Hepatocyte (in vitro differentiated cells): ENCODE results near the gene RHBDL2. TPM values are rescaled to one million over a fixed set of nuclear protein-coding genes. Genes with fewer than 3 reads are reported as not detected.

Experiments
- DNase-seq: peaks from one replicate; pipeline ENCODE4 v3.0.0-alpha.2; 2016; ENCODE audit warnings: low spot score
- H2AFZ ChIP-seq: fragments of 200-600 bp; sonication (generic); 2 replicates; pipeline ENCODE4 v1.6.0; 2016; ENCODE audit warnings: antibody characterized with exemption, mild to moderate bottlenecking
- H3K27ac ChIP-seq: fragments of 200-600 bp; sonication (generic); 2 replicates; pipeline ENCODE4 v1.5.1; 2016; ENCODE audit warnings: mild to moderate bottlenecking
- H3K27me3 ChIP-seq: fragments of 200-600 bp; sonication (generic); 2 replicates; pipeline ENCODE4 v1.6.1; 2016
- H3K36me3 ChIP-seq: fragments of 200-600 bp; sonication (generic); replicated peaks from 2 replicates; pipeline ENCODE4 v1.5.1; 2016; ENCODE audit warnings: low read depth; ENCODE audit not compliant: insufficient read depth
- H3K4me1 ChIP-seq: fragments of 200-600 bp; sonication (generic); 2 replicates; pipeline ENCODE4 v1.5.1; 2016; ENCODE audit warnings: mild to moderate bottlenecking, moderate library complexity; ENCODE audit not compliant: insufficient read depth
- H3K4me2 ChIP-seq: fragments of 200-600 bp; sonication (generic); 2 replicates; pipeline ENCODE4 v1.6.0; 2016
- H3K4me3 ChIP-seq: fragments of 200-600 bp; sonication (generic); 2 replicates; pipeline ENCODE4 v1.5.1; 2016; ENCODE audit warnings: mild to moderate bottlenecking
- H3K79me2 ChIP-seq: fragments of 200-600 bp; sonication (generic); 2 replicates; pipeline ENCODE4 v1.6.0; 2017; ENCODE audit warnings: mild to moderate bottlenecking
- H3K9me2 ChIP-seq: fragments of 200-600 bp; sonication (generic); replicated peaks from 2 replicates; pipeline ENCODE4 v1.6.0; 2017; ENCODE audit warnings: mild to moderate bottlenecking; ENCODE audit not compliant: insufficient read depth
- H3K9me3 ChIP-seq: fragments of 200-600 bp; sonication (generic); 2 replicates; pipeline ENCODE4 v1.5.1; 2016; ENCODE audit warnings: low read depth, mild to moderate bottlenecking
- H4K20me1 ChIP-seq: fragments of 200-600 bp; sonication (generic); 2 replicates; pipeline ENCODE4 v1.6.0; 2016; ENCODE audit warnings: mild to moderate bottlenecking; ENCODE audit not compliant: insufficient read depth, poor library complexity, severe bottlenecking
- CTCF ChIP-seq: fragments of 200-600 bp; sonication (generic); IDR thresholded peaks from 2 replicates; pipeline ENCODE4 v1.5.1; 2016; ENCODE audit warnings: antibody characterized with exemption, mild to moderate bottlenecking; ENCODE audit not compliant: poor library complexity
- EZH2 ChIP-seq: fragments of 200-600 bp; sonication (generic); IDR thresholded peaks from 2 replicates; pipeline ENCODE4 v1.6.1; 2016; ENCODE audit warnings: antibody characterized with exemption, mild to moderate bottlenecking, borderline replicate concordance
- EZH2phosphoT487 ChIP-seq: fragments of 200-600 bp; sonication (generic); IDR thresholded peaks from one replicate; pipeline ENCODE4 v1.6.1; 2018; ENCODE audit warnings: antibody characterized with exemption, mild to moderate bottlenecking, low read depth, moderate library complexity; ENCODE audit not compliant: unreplicated experiment, severe bottlenecking
- WGBS: methylation state at CpG from one replicate; pipeline ENCODE4 v1.1.6; 2016; ENCODE audit warnings: low lambda C conversion rate; ENCODE audit errors: missing lambda C conversion rate; 5-methylcytosine and 5-hydroxymethylcytosine counted together
- polyA plus RNA-seq: library from polyadenylated mRNA; unstranded; fragments of >200 nt; fragmentation: Nextera tagmentation; extraction: Ambion mirVana; gene quantifications from 2 replicates; pipeline ENCODE4 v1.2.1, GENCODE V29; 2016
- total RNA-seq: library from RNA; depleted of rRNA; stranded (reverse); fragments of >200 nt; gene quantifications from 2 replicates; pipeline ENCODE4 v1.2.3, GENCODE V29; 2014

RHBDL2 gene
- total and polyA plus RNA-seq, 2 experiments from 2014 or later = 0.57 to 0.77 TPM

- TF ChIP-seq EZH2 = no peak
- no peak for TF ChIP-seq EZH2phosphoT487
- no peak for TF ChIP-seq CTCF
- DNase-seq = no peak
- H3K27me3 ChIP-seq = no peaks in the 10 kb centered on the region
- no peaks in the 10 kb centered on the region for H3K79me2 ChIP-seq
- no peak overlapping the region for H3K4me2 ChIP-seq
- H4K20me1 ChIP-seq = no peaks in the 10 kb centered on the region
- no peaks in the 10 kb centered on the region for H3K9me2 ChIP-seq
- no peaks in the 10 kb centered on the region for H3K36me3 ChIP-seq
- H3K4me1 ChIP-seq = no peaks in the 10 kb centered on the region
- 86% methylated on average over 5 of the region's 5 CpGs for WGBS
- no peak overlapping the region for H2AFZ ChIP-seq
- no peak overlapping the region for H3K4me3 ChIP-seq
- no peak overlapping the region for H3K27ac ChIP-seq
- H3K9me3 ChIP-seq = no peaks in the 10 kb centered on the region
Measured at GRCh38 chr1:38918568-38918967, 23.1 kb downstream of the RHBDL2 start.

GRCh38 chr1:38917772-38918171 lies 23.9 kb downstream of the RHBDL2 start:
- TF ChIP-seq EZH2 (no peak), EZH2phosphoT487 (no peak), CTCF (no peak)
- Histone ChIP-seq H3K9me2 (no peaks in the 10 kb centered on the region), H3K4me1 (no peaks in the 10 kb centered on the region), H3K27ac (no peak overlapping the region), H3K27me3 (no peaks in the 10 kb centered on the region), H3K79me2 (no peaks in the 10 kb centered on the region), H3K36me3 (no peaks in the 10 kb centered on the region), H4K20me1 (no peaks in the 10 kb centered on the region), H3K4me3 (no peak overlapping the region), H2AFZ (no peak overlapping the region), H3K9me3 (no peaks in the 10 kb centered on the region), H3K4me2 (no peak overlapping the region)
- 88% methylated on average over 1 of the region's 1 CpG for WGBS
- no peak for DNase-seq

GRCh38 chr1:38917337-38917736 lies 24.3 kb downstream of the RHBDL2 start:
- Histone ChIP-seq H3K27ac (no peak overlapping the region), H3K79me2 (no peaks in the 10 kb centered on the region), H3K4me3 (no peak overlapping the region), H2AFZ (no peak overlapping the region), H3K4me1 (no peaks in the 10 kb centered on the region), H3K4me2 (no peak overlapping the region), H3K27me3 (no peaks in the 10 kb centered on the region), H3K9me2 (no peaks in the 10 kb centered on the region), H4K20me1 (no peaks in the 10 kb centered on the region), H3K36me3 (no peaks in the 10 kb centered on the region), H3K9me3 (no peaks in the 10 kb centered on the region)
- no peak for TF ChIP-seq EZH2
- TF ChIP-seq EZH2phosphoT487 = no peak
- TF ChIP-seq CTCF = no peak
- no peak for DNase-seq
- WGBS = 88% methylated on average over 3 of the region's 3 CpGs
